ENCODE data around the gene HAPSTR1. TPM values are rescaled to one million over a fixed set of nuclear protein-coding genes. Genes with fewer than 3 reads are reported as not detected.

HAPSTR1 gene
- total and polyA plus RNA-seq, 2 of the 13 experiments (the other 11 are each of a cell fraction or from before 2014, with no cell fraction given): 25.2 to 83.2 TPM

- in situ Hi-C loops (cut with HindIII; ENCODE audit: extremely low pct_ligation_motif_present, low pct_unique_long_range_greater_than_20kb) (no loop called here), intact Hi-C loops (cut with micrococcal nuclease; ENCODE audit: unreplicated experiment) (no loop called here)
- WGBS (ENCODE audit: low lambda C conversion rate): 49% methylated on average over 9 of the region's 9 CpGs
- Histone ChIP-seq H3K79me2 (ENCODE audit: insufficient read depth, low read length) (no peaks in the 10 kb centered on the region), H3K27me3 (ENCODE audit: control insufficient read depth in 1 of 2, insufficient read depth in 2 of 2, low read length in 2 of 2) (peaks cover 0 to 13% of the 10 kb centered on the region in 2 experiments; a peak in 4 of 5 replicates), H3K4me2 (ENCODE audit: low read depth, low read length) (peak overlapping the region; percentile 41), H4K20me1 (ENCODE audit: insufficient read depth, low read length) (no peaks in the 10 kb centered on the region), H3K36me3 (replicated peaks in 1 of 2; ENCODE audit: control insufficient read depth in 1 of 2, insufficient read depth in 2 of 2, low read length in 2 of 2) (no peaks in the 10 kb centered on the region), H3K9ac (ENCODE audit: insufficient read depth, low read depth, low read length) (no peak overlapping the region), H3K27ac (ENCODE audit: extremely low read length, insufficient read depth, low read length) (no peak overlapping the region), H2AFZ (ENCODE audit: low read length) (no peak overlapping the region), H3K4me3 (replicated peaks in 1 of 3; ENCODE audit: insufficient read depth in 1 of 3, low read depth in 2 of 3, low read length in 3 of 3) (peak overlapping the region in 1 of 3 experiments; percentile 43; a peak in 1 of 6 replicates), H3K4me1 (ENCODE audit: insufficient read depth, low read length) (peaks cover 19% of the 10 kb centered on the region), H3K9me3 (ENCODE audit: low read length) (no peaks in the 10 kb centered on the region)
- DNase-seq (ENCODE audit: low spot score) (no peak), FAIRE-seq (no peak), ATAC-seq (no peak)
- CTCF ChIA-PET (ENCODE audit: low intra/inter-chr PET ratio, low total read pairs): no interaction called here
- no TSS peak for BruUV-seq (replicated peaks)
- POLR2A ChIA-PET: interaction anchor here (0.9 kb wide), 1 partner anchor 9 kb away, joined by 3 read pairs; no protein-coding TSS in a partner anchor
- TF ChIP-seq ATRX (CRISPR knock-in tag; IDR thresholded peaks at IDR 0.05; ENCODE audit: borderline replicate concordance) (no peak), IKZF4 (CRISPR knock-in tag; IDR thresholded peaks at IDR 0.05; ENCODE audit: borderline replicate concordance, low read depth, not compliant biosample characterization) (no peak), ZNF446 (CRISPR knock-in tag; IDR thresholded peaks at IDR 0.05) (no peak), HNRNPH1 (optimal IDR thresholded peaks at IDR 0.05; ENCODE audit: low read depth, low read length) (no peak), NRL (CRISPR knock-in tag; IDR thresholded peaks at IDR 0.05; ENCODE audit: borderline replicate concordance) (no peak), ZNF407 (CRISPR knock-in tag; IDR thresholded peaks at IDR 0.05; ENCODE audit: not compliant biosample characterization) (no peak), KIAA2018 (CRISPR knock-in tag; IDR thresholded peaks at IDR 0.05; ENCODE audit: borderline replicate concordance) (no peak)
These were observed 35.4 kb upstream of the HAPSTR1 start for GRCh38 chr16:9056061-9056460.
